IMR-90 (cell line): Measurements from ENCODE around the gene DISP2. TPM values are rescaled to one million over a fixed set of nuclear protein-coding genes. Genes with fewer than 3 reads are reported as not detected.

Source experiments
- ATAC-seq: fragments of 200-7000 bp; cut with Tn5 transposase; 2 replicates; pipeline ENCODE4 v1.9.1; 2020; ENCODE audit warnings: low read depth, mild to moderate bottlenecking, moderate library complexity
- BruUV-seq: library from RNA; stranded (reverse); fragments of 400-500 nt; replicated peaks from 2 replicates; lab custom pipeline; 2021; lab: Mats Ljungman, UMichigan
- CTCF ChIA-PET: fragments of 300-600 bp; formaldehyde crosslinking; extraction: SDS; loops from one replicate; lab custom pipeline; 2021; ENCODE audit warnings: antibody characterized with exemption; lab: Yijun Ruan, JAX
- POLR2A ChIA-PET: fragments of 300-600 bp; sonication (Branson Sonifier 250); formaldehyde crosslinking; loops from one replicate; lab custom pipeline; 2022; ENCODE audit warnings: antibody characterized with exemption; ENCODE audit not compliant: unreplicated experiment; lab: Charles Lee
- DNase-seq: peaks from one replicate; pipeline ENCODE4 v3.0.0; 2013
- H2AFZ ChIP-seq: replicated peaks from 2 replicates; pipeline ENCODE3; 2013; ENCODE audit warnings: low read length, mild to moderate bottlenecking; ENCODE audit not compliant: poor library complexity
- H2AK5ac ChIP-seq: 2 replicates; pipeline ENCODE4 v1.6.1; 2013; ENCODE audit warnings: low read depth, low read length, inconsistent platforms
- H2AK9ac ChIP-seq: replicated peaks from 2 replicates; pipeline ENCODE3; 2013; ENCODE audit warnings: mild to moderate bottlenecking, low read depth, low read length, moderate library complexity; ENCODE audit not compliant: poor library complexity
- H2BK120ac ChIP-seq: 2 replicates; pipeline ENCODE4 v1.6.1; 2013; ENCODE audit warnings: low read depth, low read length, inconsistent platforms
- H2BK15ac ChIP-seq: 3 replicates; pipeline ENCODE4 v1.6.1; 2013; ENCODE audit warnings: low read depth, low read length, inconsistent platforms
- H2BK20ac ChIP-seq: 2 replicates; pipeline ENCODE4 v1.6.1; 2013; ENCODE audit warnings: low read depth, mild to moderate bottlenecking, inconsistent platforms, low read length, moderate library complexity
- H2BK5ac ChIP-seq: 2 replicates; pipeline ENCODE4 v1.6.1; 2013; ENCODE audit warnings: mild to moderate bottlenecking, low read depth, low read length, inconsistent platforms; ENCODE audit not compliant: poor library complexity, severe bottlenecking
- H3K14ac ChIP-seq: replicated peaks from 2 replicates; pipeline ENCODE4 v1.6.1; 2013; ENCODE audit warnings: low read depth, low read length, inconsistent platforms
- H3K18ac ChIP-seq: 2 replicates; pipeline ENCODE4 v1.6.1; 2013; ENCODE audit warnings: low read depth, low read length, control low read depth
- H3K23ac ChIP-seq: 2 replicates; pipeline ENCODE4 v1.6.1; 2013; ENCODE audit warnings: low read depth, low read length, inconsistent platforms
- H3K27ac ChIP-seq: 2 replicates; pipeline ENCODE4 v1.5.1; 2013; ENCODE audit warnings: mild to moderate bottlenecking, control low read depth, low read length; ENCODE audit not compliant: insufficient read depth
- H3K27me3 ChIP-seq: 2 replicates; pipeline ENCODE4 v1.6.1; 2013; ENCODE audit warnings: low read length; ENCODE audit not compliant: control insufficient read depth, insufficient read depth
- H3K36me3 ChIP-seq: 2 replicates; pipeline ENCODE4 v1.6.1; 2013; ENCODE audit warnings: low read length, mixed read lengths; ENCODE audit not compliant: control insufficient read depth, insufficient read depth
- H3K4ac ChIP-seq: 2 replicates; pipeline ENCODE4 v1.6.1; 2013; ENCODE audit warnings: low read depth, low read length, inconsistent platforms
- H3K4me1 ChIP-seq: 2 replicates; pipeline ENCODE4 v1.6.1; 2013; ENCODE audit warnings: low read length, mixed read lengths; ENCODE audit not compliant: control insufficient read depth, insufficient read depth
- H3K4me2 ChIP-seq: 2 replicates; pipeline ENCODE4 v1.6.1; 2013; ENCODE audit warnings: low read depth, mild to moderate bottlenecking, control low read depth, low read length, moderate library complexity
- H3K4me3 ChIP-seq: 2 replicates; pipeline ENCODE4 v1.5.1; 2013; ENCODE audit warnings: low read depth, mild to moderate bottlenecking, control low read depth, low read length, moderate library complexity; ENCODE audit not compliant: insufficient read depth
- H3K56ac ChIP-seq: 2 replicates; pipeline ENCODE4 v1.6.1; 2013; ENCODE audit warnings: low read length, inconsistent platforms; ENCODE audit not compliant: insufficient read depth; ENCODE audit errors: extremely low read depth
- H3K79me1 ChIP-seq, 2 experiments: 2 replicates each; pipeline ENCODE4 v1.6.1; 2013; ENCODE audit warnings: low read length in 2 of 2, inconsistent platforms in 1 of 2, low read depth in 1 of 2
- H3K9ac ChIP-seq: 2 replicates; pipeline ENCODE4 v1.6.1; 2013; ENCODE audit warnings: low read depth, low read length, control low read depth
- H3K9me1 ChIP-seq: 2 replicates; pipeline ENCODE4 v1.6.1; 2013; ENCODE audit warnings: low read length, inconsistent platforms; ENCODE audit not compliant: insufficient read depth
- H3K9me3 ChIP-seq: 2 replicates; pipeline ENCODE4 v1.6.1; 2013; ENCODE audit warnings: low read length; ENCODE audit not compliant: control insufficient read depth, insufficient read depth
- H4K20me1 ChIP-seq: 2 replicates; pipeline ENCODE4 v1.6.1; 2013; ENCODE audit warnings: low read length, inconsistent platforms; ENCODE audit not compliant: insufficient read depth
- H4K5ac ChIP-seq: 2 replicates; pipeline ENCODE4 v1.6.1; 2013; ENCODE audit warnings: mild to moderate bottlenecking, low read depth, low read length, control low read depth
- H4K8ac ChIP-seq, 2 experiments: 2 replicates each; pipeline ENCODE4 v1.6.1; 2013; ENCODE audit warnings: low read depth in 2 of 2, low read length in 2 of 2, control low read depth in 1 of 2, inconsistent platforms in 1 of 2
- H4K91ac ChIP-seq: 2 replicates; pipeline ENCODE4 v1.6.1; 2013; ENCODE audit warnings: low read depth, low read length, inconsistent platforms; ENCODE audit not compliant: insufficient read depth
- CEBPB ChIP-seq: IDR thresholded peaks from 2 replicates; pipeline ENCODE4 v1.6.1; 2012; ENCODE audit warnings: low read depth, low read length, improper control_type of control experiment
- MXI1 ChIP-seq: IDR thresholded peaks from 2 replicates; pipeline ENCODE4 v1.6.1; 2012; ENCODE audit warnings: low read depth, mild to moderate bottlenecking, low read length, moderate library complexity, borderline replicate concordance
- WGBS, 2 experiments: methylation state at CpG; one replicate each; pipeline versions ENCODE4 v1.1.5 to v1.1.7; 2013; ENCODE audit warnings: missing lambda C conversion rate in 2 of 2; ENCODE audit not compliant: insufficient read length in 1 of 2; ENCODE audit errors: extremely low coverage in 2 of 2; 5-methylcytosine and 5-hydroxymethylcytosine counted together
- dilution Hi-C: fragments of 300-500 bp; cut with HindIII; formaldehyde crosslinking; loops from one replicate; pipeline ENCODE4 v1.14.3; 2018; ENCODE audit warnings: low sequenced_read_pairs; ENCODE audit not compliant: unreplicated experiment
- in situ Hi-C: fragments of 300-500 bp; cut with MboI; formaldehyde crosslinking; loops from 3 replicates; pipeline ENCODE4 v1.14.3; 2019; ENCODE audit warnings: low sequenced_read_pairs, inconsistent platforms, mixed read lengths
- intact Hi-C: fragments of 100-400 bp; cut with micrococcal nuclease; formaldehyde crosslinking; loops from 2 replicates; pipeline ENCODE4 v1.10.0; 2022
- polyA plus RNA-seq, 3 experiments: library from polyadenylated mRNA; depleted of rRNA; stranded (reverse); fragments of >200 nt; gene quantifications; 2 replicates each; pipeline ENCODE4 v1.2.3, GENCODE V29; 2012; ENCODE audit warnings: low replicate concordance in 1 of 3
- total RNA-seq: library from RNA; depleted of rRNA; stranded (reverse); fragments of >200 nt; gene quantifications from 2 replicates; pipeline ENCODE4 v1.2.3, GENCODE V29; 2012

DISP2 gene
- total and polyA plus RNA-seq, 2 of the 4 experiments (the other 2 are of a cell fraction) = 0.34 to 0.36 TPM

DNA sequence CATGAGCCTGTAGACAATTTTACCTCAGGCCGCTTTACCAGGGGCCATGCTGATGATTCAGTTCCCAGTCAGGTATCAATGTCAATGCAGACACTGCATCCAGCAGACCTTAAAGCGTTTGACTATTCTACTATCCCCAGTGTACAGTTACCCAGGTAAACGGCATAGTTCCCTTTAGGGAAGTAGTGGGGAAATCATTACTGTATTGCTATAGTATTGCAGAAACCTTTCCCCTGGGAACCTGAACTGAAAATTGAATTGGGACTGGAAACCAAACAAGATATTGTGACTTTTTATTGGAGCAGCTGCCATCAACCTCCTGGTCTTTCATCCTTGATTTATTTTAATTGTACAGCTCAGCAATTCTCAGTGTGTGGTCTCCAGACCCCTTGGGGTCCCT lies 41.1 kb upstream of the DISP2 start:
- intact Hi-C loops = no loop called here
- no TSS peak for BruUV-seq
- no peak for ATAC-seq

More for the DNA sequence above, 41.1 kb upstream of the DISP2 start:
- Histone ChIP-seq H2BK5ac (no peak overlapping the region), H2BK15ac (no peak overlapping the region), H3K4ac (no peak overlapping the region), H3K4me1 (no peaks in the 10 kb centered on the region), H4K20me1 (no peaks in the 10 kb centered on the region), H2AK5ac (no peak overlapping the region), H4K8ac (no peak overlapping the region), H3K9me3 (no peaks in the 10 kb centered on the region), H3K56ac (no peak overlapping the region), H3K23ac (no peak overlapping the region), H3K79me1 (no peaks in the 10 kb centered on the region), H2BK120ac (no peak overlapping the region), H3K4me3 (no peak overlapping the region), H3K14ac (no peak overlapping the region), H3K4me2 (no peak overlapping the region), H3K36me3 (no peaks in the 10 kb centered on the region), H4K5ac (no peak overlapping the region), H3K9me1 (no peaks in the 10 kb centered on the region), H3K9ac (no peak overlapping the region), H3K27ac (no peak overlapping the region), H2BK20ac (no peak overlapping the region), H3K27me3 (peaks cover 29% of the 10 kb centered on the region), H3K18ac (no peak overlapping the region), H2AK9ac (no peak overlapping the region), H4K91ac (no peak overlapping the region), H2AFZ (no peak overlapping the region)
- no peak for DNase-seq
- TF ChIP-seq MXI1 = no peak
- no peak for TF ChIP-seq CEBPB
- no CpG with 5 or more reads among the region's 3 CpGs for WGBS, 2 experiments
- ChIA-PET CTCF (no interaction called here), POLR2A (no interaction called here)
- dilution Hi-C loops (no loop called here), in situ Hi-C loops (no loop called here)
